ENCODE data around the gene CLCN5. TPM values are rescaled to one million over a fixed set of nuclear protein-coding genes. Genes with fewer than 3 reads are reported as not detected.

The CLCN5 gene
- total RNA-seq, 1 experiment from 2014 or later: 10.7 TPM

DNA sequence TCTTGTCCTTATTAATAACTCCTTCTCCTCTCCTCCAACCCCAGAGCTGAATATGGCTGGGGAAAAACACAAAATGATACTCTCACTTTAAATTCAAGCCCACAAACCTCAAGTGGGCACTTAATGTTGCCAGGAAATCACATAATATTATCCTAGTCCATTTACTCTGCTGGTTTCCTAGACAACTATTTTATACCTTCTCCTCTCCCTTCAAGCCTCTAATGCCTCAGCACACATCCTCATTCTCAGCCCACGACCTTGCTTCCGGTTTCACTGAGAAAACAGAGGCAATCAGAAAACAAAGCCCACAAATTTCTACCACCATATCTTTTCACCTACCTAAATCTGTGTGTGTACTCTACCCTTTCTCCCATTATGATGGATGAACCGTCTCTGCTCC lies 12.1 kb upstream of the CLCN5 start:
- ChIA-PET CTCF (interaction anchor here (1.3 kb wide), 1 partner anchor 32 kb away, joined by 3 read pairs; the partner anchor contains the start of gene USP27X), POLR2A (no interaction called here)
- Mint-ChIP-seq H3K4me3 (no peak overlapping the region), H3K36me3 (no peaks in the 10 kb centered on the region), H3K4me1 (no peaks in the 10 kb centered on the region), H3K27ac (no peak overlapping the region), H3K27me3 (ENCODE audit: low read depth) (no peaks in the 10 kb centered on the region; the same call in 1 of the 2 replicates), H3K9me3 (no peaks in the 10 kb centered on the region)
- TF ChIP-seq, protein P1, sequence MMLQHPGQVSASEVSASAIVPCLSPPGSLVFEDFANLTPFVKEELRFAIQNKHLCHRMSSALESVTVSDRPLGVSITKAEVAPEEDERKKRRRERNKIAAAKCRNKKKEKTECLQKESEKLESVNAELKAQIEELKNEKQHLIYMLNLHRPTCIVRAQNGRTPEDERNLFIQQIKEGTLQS (CRISPR knock-in tag; conservative IDR thresholded peaks at IDR 0.05): no peak
- TF ChIP-seq USF1 (CRISPR knock-in tag; IDR thresholded peaks at IDR 0.05) (no peak), SMAD4 (CRISPR knock-in tag; IDR thresholded peaks at IDR 0.05) (no peak), ESRRA (CRISPR knock-in tag; IDR thresholded peaks at IDR 0.05; ENCODE audit: borderline replicate concordance) (no peak), ZNF232 (CRISPR knock-in tag; IDR thresholded peaks at IDR 0.05) (no peak), CREB1 (CRISPR knock-in tag; IDR thresholded peaks at IDR 0.05) (no peak), HMGA2 (CRISPR knock-in tag; IDR thresholded peaks at IDR 0.05) (no peak), ZSCAN18 (CRISPR knock-in tag; IDR thresholded peaks at IDR 0.05) (no peak), ZBTB43 (CRISPR knock-in tag; IDR thresholded peaks at IDR 0.05) (no peak), MXD4 (CRISPR knock-in tag; IDR thresholded peaks at IDR 0.05; ENCODE audit: borderline replicate concordance) (no peak), ZNF532 (CRISPR knock-in tag; IDR thresholded peaks at IDR 0.05; ENCODE audit: borderline replicate concordance) (no peak), GABPB1 (CRISPR knock-in tag; IDR thresholded peaks at IDR 0.05) (no peak), ZNF416 (CRISPR knock-in tag; IDR thresholded peaks at IDR 0.05) (no peak), CBFB (CRISPR knock-in tag; IDR thresholded peaks at IDR 0.05; ENCODE audit: low read depth) (no peak), HMGXB4 (CRISPR knock-in tag; IDR thresholded peaks at IDR 0.05) (no peak)
- TF ChIP-seq, protein P2, sequence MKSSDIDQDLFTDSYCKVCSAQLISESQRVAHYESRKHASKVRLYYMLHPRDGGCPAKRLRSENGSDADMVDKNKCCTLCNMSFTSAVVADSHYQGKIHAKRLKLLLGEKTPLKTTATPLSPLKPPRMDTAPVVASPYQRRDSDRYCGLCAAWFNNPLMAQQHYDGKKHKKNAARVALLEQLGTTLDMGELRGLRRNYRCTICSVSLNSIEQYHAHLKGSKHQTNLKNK (CRISPR knock-in tag; IDR thresholded peaks at IDR 0.05): no peak
- TF ChIP-seq, protein P3, sequence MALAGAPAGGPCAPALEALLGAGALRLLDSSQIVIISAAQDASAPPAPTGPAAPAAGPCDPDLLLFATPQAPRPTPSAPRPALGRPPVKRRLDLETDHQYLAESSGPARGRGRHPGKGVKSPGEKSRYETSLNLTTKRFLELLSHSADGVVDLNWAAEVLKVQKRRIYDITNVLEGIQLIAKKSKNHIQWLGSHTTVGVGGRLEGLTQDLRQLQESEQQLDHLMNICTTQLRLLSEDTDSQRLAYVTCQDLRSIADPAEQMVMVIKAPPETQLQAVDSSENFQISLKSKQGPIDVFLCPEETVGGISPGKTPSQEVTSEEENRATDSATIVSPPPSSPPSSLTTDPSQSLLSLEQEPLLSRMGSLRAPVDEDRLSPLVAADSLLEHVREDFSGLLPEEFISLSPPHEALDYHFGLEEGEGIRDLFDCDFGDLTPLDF (CRISPR knock-in tag; IDR thresholded peaks at IDR 0.05): no peak
- TF ChIP-seq, protein P4, sequence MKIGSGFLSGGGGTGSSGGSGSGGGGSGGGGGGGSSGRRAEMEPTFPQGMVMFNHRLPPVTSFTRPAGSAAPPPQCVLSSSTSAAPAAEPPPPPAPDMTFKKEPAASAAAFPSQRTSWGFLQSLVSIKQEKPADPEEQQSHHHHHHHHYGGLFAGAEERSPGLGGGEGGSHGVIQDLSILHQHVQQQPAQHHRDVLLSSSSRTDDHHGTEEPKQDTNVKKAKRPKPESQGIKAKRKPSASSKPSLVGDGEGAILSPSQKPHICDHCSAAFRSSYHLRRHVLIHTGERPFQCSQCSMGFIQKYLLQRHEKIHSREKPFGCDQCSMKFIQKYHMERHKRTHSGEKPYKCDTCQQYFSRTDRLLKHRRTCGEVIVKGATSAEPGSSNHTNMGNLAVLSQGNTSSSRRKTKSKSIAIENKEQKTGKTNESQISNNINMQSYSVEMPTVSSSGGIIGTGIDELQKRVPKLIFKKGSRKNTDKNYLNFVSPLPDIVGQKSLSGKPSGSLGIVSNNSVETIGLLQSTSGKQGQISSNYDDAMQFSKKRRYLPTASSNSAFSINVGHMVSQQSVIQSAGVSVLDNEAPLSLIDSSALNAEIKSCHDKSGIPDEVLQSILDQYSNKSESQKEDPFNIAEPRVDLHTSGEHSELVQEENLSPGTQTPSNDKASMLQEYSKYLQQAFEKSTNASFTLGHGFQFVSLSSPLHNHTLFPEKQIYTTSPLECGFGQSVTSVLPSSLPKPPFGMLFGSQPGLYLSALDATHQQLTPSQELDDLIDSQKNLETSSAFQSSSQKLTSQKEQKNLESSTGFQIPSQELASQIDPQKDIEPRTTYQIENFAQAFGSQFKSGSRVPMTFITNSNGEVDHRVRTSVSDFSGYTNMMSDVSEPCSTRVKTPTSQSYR (CRISPR knock-in tag; IDR thresholded peaks at IDR 0.05): no peak
- ATAC-seq: no peak
- no peak for DNase-seq (ENCODE audit: low spot score)
